BLaER1 (cell line): ENCODE measurements around the gene LRRC4C.

Experiments used
- H3K27ac ChIP-seq: shearing (Covaris generic); formaldehyde crosslinking; 2 replicates; pipeline ENCODE4 v1.8.1; 2022
- H3K27me3 ChIP-seq: shearing (Covaris generic); formaldehyde crosslinking; 2 replicates; pipeline ENCODE4 v1.8.1; 2022
- H3K36me3 ChIP-seq: shearing (Covaris generic); formaldehyde crosslinking; 2 replicates; pipeline ENCODE4 v1.8.1; 2022
- H3K4me1 ChIP-seq: shearing (Covaris generic); formaldehyde crosslinking; 2 replicates; pipeline ENCODE4 v1.8.1; 2022
- H3K4me2 ChIP-seq: shearing (Covaris generic); formaldehyde crosslinking; 2 replicates; pipeline ENCODE4 v1.8.1; 2022
- H3K4me3 ChIP-seq: shearing (Covaris generic); formaldehyde crosslinking; 2 replicates; pipeline ENCODE4 v1.8.1; 2022
- H3K9ac ChIP-seq: shearing (Covaris generic); formaldehyde crosslinking; 2 replicates; pipeline ENCODE4 v1.8.1; 2022
- H3K9me3 ChIP-seq: shearing (Covaris generic); formaldehyde crosslinking; 2 replicates; pipeline ENCODE4 v1.8.1; 2022
- H4K20me1 ChIP-seq: shearing (Covaris generic); formaldehyde crosslinking; 2 replicates; pipeline ENCODE4 v1.8.1; 2022
- Cebpa-rat ChIP-seq: shearing (Covaris generic); IDR thresholded peaks from 2 replicates; pipeline ENCODE4 v1.8.1; 2022

Gene LRRC4C

DNA sequence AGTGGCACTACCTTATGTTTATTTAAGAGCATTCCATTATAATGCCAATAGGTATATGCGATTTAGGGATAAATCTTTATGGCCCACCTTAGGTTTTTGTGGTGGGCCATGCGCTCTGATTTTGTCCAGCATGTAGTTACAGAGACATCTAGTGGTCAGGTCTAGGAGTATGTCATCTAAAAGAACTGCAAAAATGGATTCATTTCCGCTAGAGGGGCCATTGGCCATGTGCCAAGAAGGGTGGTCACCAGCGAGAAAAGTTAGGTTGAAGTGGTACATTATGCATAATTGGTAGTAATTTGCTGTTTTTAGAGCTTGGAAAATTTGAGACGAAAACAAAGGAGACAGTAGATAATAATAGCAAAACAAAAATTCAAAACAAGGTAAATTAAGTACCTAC lies 27.7 kb downstream of the LRRC4C start:
- Histone ChIP-seq H3K9ac (no peak overlapping the region), H3K4me3 (no peak overlapping the region), H3K4me1 (no peaks in the 10 kb centered on the region; the same call in 1 of the 2 replicates), H3K9me3 (no peaks in the 10 kb centered on the region), H3K36me3 (no peaks in the 10 kb centered on the region), H3K4me2 (no peak overlapping the region), H4K20me1 (no peaks in the 10 kb centered on the region), H3K27me3 (no peaks in the 10 kb centered on the region), H3K27ac (no peak overlapping the region)
- no peak for TF ChIP-seq Cebpa-rat

DNA sequence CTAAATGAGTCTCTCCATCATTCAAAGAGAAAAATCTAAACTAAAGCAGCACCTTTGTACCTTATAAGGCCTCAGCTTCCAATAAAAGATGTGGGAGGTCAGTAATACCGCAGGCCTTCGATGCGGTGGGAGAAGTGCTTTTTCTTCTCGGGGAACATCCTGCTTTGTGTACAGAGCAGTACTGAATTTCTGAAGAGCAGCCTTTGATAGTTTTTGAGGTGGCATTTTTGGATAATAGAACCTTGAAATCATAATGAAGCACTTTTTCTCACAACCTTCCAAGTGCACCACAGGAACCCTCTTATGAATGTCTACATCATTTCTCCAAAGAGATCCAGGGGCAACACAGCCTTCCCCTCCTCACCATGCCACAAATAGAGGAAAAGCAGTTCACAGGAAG lies 39.6 kb downstream of the LRRC4C start:
- no peaks in the 10 kb centered on the region for H4K20me1 ChIP-seq
- no peak overlapping the region for H3K4me2 ChIP-seq
- no peaks in the 10 kb centered on the region for H3K27me3 ChIP-seq
- no peak overlapping the region for H3K4me3 ChIP-seq
- no peak overlapping the region for H3K9ac ChIP-seq
- no peaks in the 10 kb centered on the region for H3K36me3 ChIP-seq
- no peaks in the 10 kb centered on the region for H3K4me1 ChIP-seq
- H3K27ac ChIP-seq, result no peak overlapping the region
- no peak for TF ChIP-seq Cebpa-rat
- no peaks in the 10 kb centered on the region for H3K9me3 ChIP-seq

DNA sequence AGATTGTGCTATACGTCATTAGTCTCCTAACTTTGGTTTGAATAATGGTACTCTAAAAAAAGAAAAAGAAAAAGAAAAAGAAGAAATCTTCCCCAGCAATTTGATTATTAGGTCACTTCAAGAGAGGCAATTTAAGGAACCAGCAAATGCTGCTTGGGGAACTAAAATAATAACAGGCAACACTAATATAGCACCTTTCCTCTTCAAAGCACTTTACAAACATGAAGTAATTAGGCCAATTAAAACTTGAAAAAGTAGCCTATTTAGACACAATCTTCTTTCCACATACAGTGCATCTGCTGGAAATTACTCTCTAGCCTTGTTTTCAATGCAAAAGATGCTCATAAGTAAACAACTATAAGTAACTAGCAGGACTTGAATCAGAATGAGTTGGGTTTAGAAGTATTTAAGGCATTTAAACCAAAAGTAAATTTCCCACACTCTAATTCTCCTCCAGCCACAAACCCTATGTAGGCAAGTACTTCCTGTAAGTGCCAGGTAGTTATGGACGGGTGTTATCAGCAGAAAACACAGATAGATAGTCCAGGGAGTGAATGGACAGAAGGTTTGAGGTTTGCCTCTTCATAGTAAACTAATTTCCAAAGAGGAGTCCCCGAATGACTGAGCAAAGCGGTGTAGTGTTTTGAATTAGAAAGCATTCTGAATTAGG lies 44.5 kb downstream of the LRRC4C start:
- Histone ChIP-seq H3K27ac (no peak overlapping the region), H4K20me1 (no peaks in the 10 kb centered on the region), H3K4me3 (no peak overlapping the region), H3K36me3 (no peaks in the 10 kb centered on the region), H3K4me1 (no peaks in the 10 kb centered on the region), H3K9ac (no peak overlapping the region), H3K4me2 (no peak overlapping the region), H3K27me3 (no peaks in the 10 kb centered on the region), H3K9me3 (no peaks in the 10 kb centered on the region)
- TF ChIP-seq Cebpa-rat, result no peak

DNA sequence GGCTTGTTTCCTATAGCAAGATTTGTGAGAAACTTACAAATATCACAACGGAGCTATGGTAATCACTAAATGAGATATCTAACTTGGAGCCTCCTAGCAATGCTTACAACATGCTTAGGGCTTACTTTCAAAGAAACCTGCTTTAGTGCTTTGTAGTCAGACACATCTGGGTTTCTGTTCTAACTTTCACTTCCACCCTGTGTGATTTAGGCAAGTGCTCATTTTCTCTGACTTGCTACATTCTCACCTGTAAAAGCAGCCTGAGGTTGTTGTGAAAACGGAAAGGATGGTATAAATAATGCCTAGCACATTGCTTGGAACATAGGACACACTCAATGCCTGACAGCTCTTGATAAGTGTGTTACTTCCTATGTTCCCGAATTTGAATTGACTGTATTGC lies 45.6 kb downstream of the LRRC4C start:
- Histone ChIP-seq H3K27me3 (no peaks in the 10 kb centered on the region), H3K9me3 (no peaks in the 10 kb centered on the region), H3K4me1 (no peaks in the 10 kb centered on the region), H3K4me2 (no peak overlapping the region), H3K4me3 (no peak overlapping the region), H3K27ac (no peak overlapping the region), H3K36me3 (no peaks in the 10 kb centered on the region), H4K20me1 (no peaks in the 10 kb centered on the region), H3K9ac (no peak overlapping the region)
- no peak for TF ChIP-seq Cebpa-rat

DNA sequence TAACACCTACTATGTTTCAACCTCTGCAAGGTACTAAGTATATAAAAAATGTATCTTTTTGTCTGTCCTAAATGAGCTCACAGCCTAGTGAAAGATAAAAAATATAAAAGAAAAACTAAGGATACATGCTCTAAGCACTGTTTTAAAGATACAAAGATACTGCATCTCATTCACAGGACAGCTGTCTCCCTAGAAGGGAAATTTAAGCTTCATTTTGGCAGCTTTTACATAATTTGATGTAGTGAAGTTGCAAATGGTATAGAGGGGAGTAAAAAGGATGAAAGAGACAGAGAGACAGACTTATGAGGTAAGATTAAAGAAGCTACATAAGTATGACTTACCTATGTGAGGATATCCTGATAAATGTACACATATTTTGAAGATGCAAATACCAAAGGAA lies 53.6 kb downstream of the LRRC4C start:
- H3K9ac ChIP-seq, result no peak overlapping the region
- no peaks in the 10 kb centered on the region for H3K36me3 ChIP-seq
- H3K4me2 ChIP-seq, result no peak overlapping the region
- no peaks in the 10 kb centered on the region for H3K9me3 ChIP-seq
- no peaks in the 10 kb centered on the region for H3K4me1 ChIP-seq
- no peak for TF ChIP-seq Cebpa-rat
- no peak overlapping the region for H3K4me3 ChIP-seq
- H4K20me1 ChIP-seq, result no peaks in the 10 kb centered on the region
- H3K27ac ChIP-seq, result no peak overlapping the region
- no peaks in the 10 kb centered on the region for H3K27me3 ChIP-seq

DNA sequence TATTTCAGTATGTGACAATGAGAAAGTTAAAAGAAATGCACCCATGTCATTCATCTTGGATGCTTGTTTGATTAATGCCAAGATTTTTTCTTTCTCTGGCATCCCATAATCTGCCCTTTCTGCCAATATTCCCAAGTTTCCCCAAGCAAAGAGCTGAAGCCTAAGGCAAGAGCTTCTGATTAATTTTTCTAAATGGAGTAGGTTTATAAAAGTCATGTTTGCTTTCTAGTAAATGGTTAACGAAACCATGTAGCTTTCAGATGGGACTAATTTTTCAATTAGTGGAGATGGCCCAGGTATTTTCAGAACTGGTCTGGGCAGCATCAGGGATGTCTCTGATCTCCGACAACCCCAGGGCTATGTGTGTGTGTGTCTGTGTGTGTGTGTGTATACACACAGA lies 55.3 kb downstream of the LRRC4C start:
- Histone ChIP-seq H3K4me3 (no peak overlapping the region), H3K9ac (no peak overlapping the region), H3K36me3 (no peaks in the 10 kb centered on the region), H3K4me2 (no peak overlapping the region), H3K27ac (no peak overlapping the region), H3K9me3 (no peaks in the 10 kb centered on the region), H3K27me3 (no peaks in the 10 kb centered on the region), H3K4me1 (no peaks in the 10 kb centered on the region), H4K20me1 (no peaks in the 10 kb centered on the region)
- no peak for TF ChIP-seq Cebpa-rat

DNA sequence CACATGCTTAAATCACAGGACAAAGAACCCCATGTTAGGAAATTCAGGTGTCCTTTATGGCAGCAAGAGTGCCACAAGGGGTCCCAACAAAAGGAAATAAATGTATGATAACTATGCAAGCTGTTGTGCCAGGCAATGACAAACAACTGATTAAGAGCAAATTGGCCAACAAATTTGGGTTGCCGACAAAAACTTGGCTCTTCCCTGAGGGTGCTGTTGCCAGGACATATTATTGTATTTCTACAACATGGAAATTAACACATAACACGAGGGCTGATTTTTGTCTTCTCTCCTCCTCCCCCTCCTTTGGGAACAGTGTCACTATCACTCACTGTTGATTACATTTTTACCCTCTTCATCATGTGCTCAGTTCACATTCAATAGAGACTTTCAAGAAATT lies 56.0 kb downstream of the LRRC4C start:
- H3K9ac ChIP-seq, result no peak overlapping the region
- H3K9me3 ChIP-seq, result no peaks in the 10 kb centered on the region
- H4K20me1 ChIP-seq, result no peaks in the 10 kb centered on the region
- H3K27me3 ChIP-seq, result no peaks in the 10 kb centered on the region
- no peak overlapping the region for H3K4me2 ChIP-seq
- no peak for TF ChIP-seq Cebpa-rat
- H3K27ac ChIP-seq, result no peak overlapping the region
- H3K36me3 ChIP-seq, result no peaks in the 10 kb centered on the region
- no peaks in the 10 kb centered on the region for H3K4me1 ChIP-seq
- no peak overlapping the region for H3K4me3 ChIP-seq

DNA sequence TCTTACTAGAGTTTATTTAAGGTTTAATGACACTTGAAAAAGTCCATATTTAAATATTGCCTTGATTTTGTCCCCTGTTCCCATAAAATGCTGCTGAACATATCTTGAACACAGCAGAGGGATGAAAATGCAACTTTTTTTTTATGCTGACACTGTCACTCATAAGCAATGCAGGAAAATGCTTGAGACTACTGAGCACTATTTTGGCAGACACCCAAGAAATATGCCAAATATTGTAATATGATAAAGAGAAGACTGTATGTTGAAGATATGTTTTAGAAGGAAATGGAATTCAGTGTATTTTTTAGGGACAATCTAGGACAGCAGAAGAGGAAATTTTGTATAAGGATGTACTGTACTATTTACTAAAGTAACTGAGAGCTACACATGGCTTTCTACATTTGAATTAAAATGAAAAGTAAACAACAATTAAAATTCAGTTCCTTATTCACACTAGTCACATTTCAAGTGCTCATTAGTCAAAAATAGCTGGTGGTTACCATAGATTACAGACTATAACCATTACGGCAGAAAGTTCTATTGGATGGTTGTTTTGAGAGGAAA lies 58.6 kb downstream of the LRRC4C start:
- Histone ChIP-seq H4K20me1 (no peaks in the 10 kb centered on the region), H3K9me3 (no peaks in the 10 kb centered on the region), H3K4me1 (no peaks in the 10 kb centered on the region), H3K9ac (no peak overlapping the region), H3K27ac (no peak overlapping the region), H3K36me3 (no peaks in the 10 kb centered on the region), H3K4me2 (no peak overlapping the region), H3K27me3 (no peaks in the 10 kb centered on the region), H3K4me3 (no peak overlapping the region)
- no peak for TF ChIP-seq Cebpa-rat

DNA sequence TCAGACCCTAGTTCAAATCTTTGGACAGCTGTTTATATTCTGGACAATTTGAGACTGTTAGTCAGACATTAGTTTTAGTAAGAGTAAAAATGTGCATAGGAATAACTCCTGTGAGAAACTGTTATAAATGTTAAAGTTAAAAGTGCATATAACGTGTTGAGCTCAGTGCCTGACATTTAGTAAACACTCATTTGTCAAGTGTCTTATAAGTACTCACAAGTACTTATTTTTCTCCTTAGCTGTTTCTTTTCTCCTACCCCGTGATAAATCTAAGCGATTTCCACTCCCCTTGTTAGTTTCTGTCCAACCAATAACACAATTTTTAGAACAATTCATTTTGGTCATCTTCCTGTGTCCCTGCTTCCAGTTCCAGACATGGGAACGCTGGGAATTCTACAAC lies 59.3 kb downstream of the LRRC4C start:
- H3K36me3 ChIP-seq, result no peaks in the 10 kb centered on the region
- no peaks in the 10 kb centered on the region for H3K27me3 ChIP-seq
- no peak overlapping the region for H3K4me3 ChIP-seq
- H3K9ac ChIP-seq, result no peak overlapping the region
- H3K4me1 ChIP-seq, result 0 out of 2 replicates have a peak, but pooled peaks cover 1% of the 10 kb centered on the region
- TF ChIP-seq Cebpa-rat, result no peak
- no peak overlapping the region for H3K4me2 ChIP-seq
- no peak overlapping the region for H3K27ac ChIP-seq
- no peaks in the 10 kb centered on the region for H4K20me1 ChIP-seq
- no peaks in the 10 kb centered on the region for H3K9me3 ChIP-seq

DNA sequence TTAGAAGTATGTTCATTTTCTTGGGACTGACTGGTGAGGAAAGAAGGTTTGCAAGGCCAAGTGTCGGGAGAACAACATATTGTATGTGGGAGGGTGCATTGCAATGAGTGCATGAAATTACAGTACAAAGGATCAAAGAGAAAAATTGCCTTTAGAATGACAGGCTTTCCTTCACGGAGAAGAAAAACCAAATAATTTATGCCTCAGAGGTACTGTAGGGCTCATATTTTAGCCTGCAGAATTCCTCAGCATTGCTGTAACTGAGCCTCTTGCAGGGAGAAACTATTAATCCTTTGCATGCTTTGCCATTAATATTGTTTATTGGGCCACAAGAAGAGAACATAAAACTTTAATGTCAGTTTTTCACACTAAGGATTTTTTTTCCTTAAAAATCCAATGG lies 60.1 kb downstream of the LRRC4C start:
- Histone ChIP-seq H4K20me1 (no peaks in the 10 kb centered on the region), H3K27me3 (no peaks in the 10 kb centered on the region), H3K36me3 (no peaks in the 10 kb centered on the region), H3K27ac (no peak overlapping the region), H3K4me1 (0 out of 2 replicates have a peak, but pooled peaks cover 9% of the 10 kb centered on the region), H3K9ac (no peak overlapping the region), H3K4me3 (no peak overlapping the region), H3K4me2 (no peak overlapping the region), H3K9me3 (no peaks in the 10 kb centered on the region)
- TF ChIP-seq Cebpa-rat, result no peak

DNA sequence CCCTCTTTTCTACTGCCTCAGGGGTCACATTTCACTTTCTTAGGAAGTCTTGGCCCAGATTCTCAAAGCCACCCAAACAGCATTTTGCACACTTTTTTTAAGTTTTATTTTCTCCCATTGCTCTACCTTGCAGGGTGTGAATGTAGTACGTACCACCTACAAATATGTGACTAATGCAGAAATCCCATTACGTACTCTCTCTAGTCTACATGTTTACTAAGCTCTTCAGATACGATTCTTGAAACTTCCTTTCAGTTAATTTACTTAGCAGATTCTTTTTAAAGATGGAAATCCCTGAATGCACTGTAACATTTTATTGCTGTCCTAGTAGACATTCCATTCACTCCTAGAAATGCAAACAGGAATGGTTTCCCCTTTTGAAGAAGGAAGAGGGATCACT lies 61.3 kb downstream of the LRRC4C start:
- no peak overlapping the region for H3K27ac ChIP-seq

More for the DNA sequence above, 61.3 kb downstream of the LRRC4C start:
- no peaks in the 10 kb centered on the region for H3K27me3 ChIP-seq
- no peaks in the 10 kb centered on the region for H3K36me3 ChIP-seq
- 0 out of 2 replicates have a peak, but pooled peaks cover 9% of the 10 kb centered on the region for H3K4me1 ChIP-seq
- no peak overlapping the region for H3K4me2 ChIP-seq
- no peaks in the 10 kb centered on the region for H4K20me1 ChIP-seq
- H3K9ac ChIP-seq, result no peak overlapping the region
- TF ChIP-seq Cebpa-rat, result no peak
- H3K9me3 ChIP-seq, result no peaks in the 10 kb centered on the region
- no peak overlapping the region for H3K4me3 ChIP-seq
